ENCODE data around the gene CABLES2.
"Not testable (repeated sequence)": the region's sequence is repeated elsewhere in the genome, so short reads cannot be mapped to it uniquely, and the experiment has no call there.

DNA sequence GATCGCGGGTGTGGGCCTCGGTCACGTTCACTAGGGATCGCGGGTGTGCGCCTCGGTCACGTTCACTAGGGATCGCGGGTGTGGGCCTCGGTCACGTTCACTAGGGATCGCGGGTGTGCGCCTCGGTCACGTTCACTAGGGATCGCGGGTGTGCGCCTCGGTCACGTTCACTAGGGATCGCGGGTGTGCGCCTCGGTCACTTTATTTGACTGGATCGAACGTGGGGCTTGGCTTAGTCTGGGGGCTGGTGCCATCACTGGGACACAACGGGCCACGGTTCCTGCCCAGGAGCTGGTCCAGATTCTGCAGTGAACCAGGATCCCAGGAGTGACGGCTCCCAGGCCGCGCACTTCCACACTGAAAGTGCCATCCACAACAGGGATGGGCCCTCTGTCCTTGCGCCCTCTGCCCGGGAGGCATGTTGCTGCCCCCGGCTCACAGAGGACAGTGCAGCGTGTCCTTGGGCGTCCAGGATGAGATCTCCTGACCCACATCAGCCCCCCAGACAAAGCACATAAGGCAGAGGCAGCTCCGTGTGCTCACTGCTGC is 33.4 kb downstream of the CABLES2 start:
- TF ChIP-seq, protein P1, sequence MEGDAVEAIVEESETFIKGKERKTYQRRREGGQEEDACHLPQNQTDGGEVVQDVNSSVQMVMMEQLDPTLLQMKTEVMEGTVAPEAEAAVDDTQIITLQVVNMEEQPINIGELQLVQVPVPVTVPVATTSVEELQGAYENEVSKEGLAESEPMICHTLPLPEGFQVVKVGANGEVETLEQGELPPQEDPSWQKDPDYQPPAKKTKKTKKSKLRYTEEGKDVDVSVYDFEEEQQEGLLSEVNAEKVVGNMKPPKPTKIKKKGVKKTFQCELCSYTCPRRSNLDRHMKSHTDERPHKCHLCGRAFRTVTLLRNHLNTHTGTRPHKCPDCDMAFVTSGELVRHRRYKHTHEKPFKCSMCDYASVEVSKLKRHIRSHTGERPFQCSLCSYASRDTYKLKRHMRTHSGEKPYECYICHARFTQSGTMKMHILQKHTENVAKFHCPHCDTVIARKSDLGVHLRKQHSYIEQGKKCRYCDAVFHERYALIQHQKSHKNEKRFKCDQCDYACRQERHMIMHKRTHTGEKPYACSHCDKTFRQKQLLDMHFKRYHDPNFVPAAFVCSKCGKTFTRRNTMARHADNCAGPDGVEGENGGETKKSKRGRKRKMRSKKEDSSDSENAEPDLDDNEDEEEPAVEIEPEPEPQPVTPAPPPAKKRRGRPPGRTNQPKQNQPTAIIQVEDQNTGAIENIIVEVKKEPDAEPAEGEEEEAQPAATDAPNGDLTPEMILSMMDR (IDR thresholded peaks at IDR 0.05): not testable (repeated sequence)
- not testable (repeated sequence) for TF ChIP-seq POLR2A (IDR thresholded peaks at IDR 0.05)
